Bronchial epithelial cell (primary cell): Measurements from ENCODE around the gene CGNL1. TPM values are rescaled to one million over a fixed set of nuclear protein-coding genes. Genes with fewer than 3 reads are reported as not detected.

Experiments
- DNase-seq: peaks from one replicate; pipeline ENCODE4 v3.0.0-alpha.2; 2010; ENCODE audit warnings: low read depth
- FAIRE-seq: peaks from 2 replicates; lab custom pipeline; 2011; peaks lifted over from hg19 to GRCh38; lab: Jason Lieb, UNC
- H3K27me3 ChIP-seq: 2 replicates; pipeline ENCODE4 v1.5.1; 2011; ENCODE audit warnings: low read length; ENCODE audit not compliant: control insufficient read depth, insufficient read depth
- H3K36me3 ChIP-seq: 2 replicates; pipeline ENCODE4 v1.5.1; 2011; ENCODE audit warnings: low read length; ENCODE audit not compliant: control insufficient read depth, insufficient read depth
- H3K4me3 ChIP-seq: 2 replicates; pipeline ENCODE4 v1.5.1; 2011; ENCODE audit warnings: mild to moderate bottlenecking, low read depth, low read length, control low read depth
- total RNA-seq: library from RNA; depleted of rRNA; stranded (reverse); fragments of >200 nt; gene quantifications from 2 replicates; pipeline ENCODE4 v1.2.1, GENCODE V29; 2014
- TF ChIP-seq, protein P1 (sequence below): IDR thresholded peaks from 2 replicates; pipeline ENCODE4 v1.5.1; 2011; ENCODE audit warnings: mild to moderate bottlenecking, moderate library complexity, low read length, control low read depth, inconsistent platforms; ENCODE audit not compliant: insufficient read depth, severe bottlenecking

CGNL1 gene
- total RNA-seq, 1 donor from 2014 or later: 0.53 TPM

- FAIRE-seq (no peak), DNase-seq (no peak)
- Histone ChIP-seq H3K27me3 (no peaks in the 10 kb centered on the region), H3K36me3 (no peaks in the 10 kb centered on the region), H3K4me3 (peak overlapping the region; percentile 56)
- TF ChIP-seq, protein P1, sequence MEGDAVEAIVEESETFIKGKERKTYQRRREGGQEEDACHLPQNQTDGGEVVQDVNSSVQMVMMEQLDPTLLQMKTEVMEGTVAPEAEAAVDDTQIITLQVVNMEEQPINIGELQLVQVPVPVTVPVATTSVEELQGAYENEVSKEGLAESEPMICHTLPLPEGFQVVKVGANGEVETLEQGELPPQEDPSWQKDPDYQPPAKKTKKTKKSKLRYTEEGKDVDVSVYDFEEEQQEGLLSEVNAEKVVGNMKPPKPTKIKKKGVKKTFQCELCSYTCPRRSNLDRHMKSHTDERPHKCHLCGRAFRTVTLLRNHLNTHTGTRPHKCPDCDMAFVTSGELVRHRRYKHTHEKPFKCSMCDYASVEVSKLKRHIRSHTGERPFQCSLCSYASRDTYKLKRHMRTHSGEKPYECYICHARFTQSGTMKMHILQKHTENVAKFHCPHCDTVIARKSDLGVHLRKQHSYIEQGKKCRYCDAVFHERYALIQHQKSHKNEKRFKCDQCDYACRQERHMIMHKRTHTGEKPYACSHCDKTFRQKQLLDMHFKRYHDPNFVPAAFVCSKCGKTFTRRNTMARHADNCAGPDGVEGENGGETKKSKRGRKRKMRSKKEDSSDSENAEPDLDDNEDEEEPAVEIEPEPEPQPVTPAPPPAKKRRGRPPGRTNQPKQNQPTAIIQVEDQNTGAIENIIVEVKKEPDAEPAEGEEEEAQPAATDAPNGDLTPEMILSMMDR: no peak
Measured at GRCh38 chr15:57592426-57592825, 216.1 kb downstream of the CGNL1 start.

DNA sequence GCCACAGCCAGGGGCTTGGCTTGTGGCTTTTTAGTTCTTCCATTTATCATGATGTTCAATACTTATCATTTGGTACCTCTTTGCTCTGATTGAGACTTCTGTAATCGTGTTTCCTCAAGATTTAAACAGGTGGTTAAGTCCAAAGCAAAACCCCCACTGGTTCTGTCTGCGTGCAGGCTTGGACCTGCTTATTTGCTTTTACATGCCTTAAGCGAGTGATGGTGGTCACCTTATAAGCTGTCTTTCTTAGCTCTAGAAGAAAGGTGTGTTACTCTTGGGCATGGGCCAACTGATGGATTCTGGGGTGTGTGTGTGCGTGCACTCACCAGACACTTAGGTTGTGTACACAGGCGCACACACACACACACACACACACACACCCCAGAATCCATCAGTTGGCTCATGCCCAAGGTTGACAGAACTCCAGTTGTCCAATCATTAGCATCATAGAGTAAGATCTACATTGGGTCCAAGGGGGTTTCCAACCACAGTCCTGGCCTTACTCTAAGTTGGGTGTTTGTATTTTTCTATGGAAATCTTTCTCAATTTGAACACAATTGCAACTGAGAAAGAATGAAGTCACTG is 216.6 kb downstream of the CGNL1 start:
- Histone ChIP-seq H3K27me3 (no peaks in the 10 kb centered on the region), H3K36me3 (no peaks in the 10 kb centered on the region), H3K4me3 (peak overlapping the region; percentile 56)
- TF ChIP-seq, protein P1: no peak
- DNase-seq: peak; percentile 63
- no peak for FAIRE-seq

- Histone ChIP-seq H3K27me3 (no peaks in the 10 kb centered on the region), H3K36me3 (no peaks in the 10 kb centered on the region), H3K4me3 (no peak overlapping the region)
- TF ChIP-seq, protein P1: no peak
- DNase-seq (no peak), FAIRE-seq (no peak)
Measured at GRCh38 chr15:57594479-57594878, 218.2 kb downstream of the CGNL1 start.

DNA sequence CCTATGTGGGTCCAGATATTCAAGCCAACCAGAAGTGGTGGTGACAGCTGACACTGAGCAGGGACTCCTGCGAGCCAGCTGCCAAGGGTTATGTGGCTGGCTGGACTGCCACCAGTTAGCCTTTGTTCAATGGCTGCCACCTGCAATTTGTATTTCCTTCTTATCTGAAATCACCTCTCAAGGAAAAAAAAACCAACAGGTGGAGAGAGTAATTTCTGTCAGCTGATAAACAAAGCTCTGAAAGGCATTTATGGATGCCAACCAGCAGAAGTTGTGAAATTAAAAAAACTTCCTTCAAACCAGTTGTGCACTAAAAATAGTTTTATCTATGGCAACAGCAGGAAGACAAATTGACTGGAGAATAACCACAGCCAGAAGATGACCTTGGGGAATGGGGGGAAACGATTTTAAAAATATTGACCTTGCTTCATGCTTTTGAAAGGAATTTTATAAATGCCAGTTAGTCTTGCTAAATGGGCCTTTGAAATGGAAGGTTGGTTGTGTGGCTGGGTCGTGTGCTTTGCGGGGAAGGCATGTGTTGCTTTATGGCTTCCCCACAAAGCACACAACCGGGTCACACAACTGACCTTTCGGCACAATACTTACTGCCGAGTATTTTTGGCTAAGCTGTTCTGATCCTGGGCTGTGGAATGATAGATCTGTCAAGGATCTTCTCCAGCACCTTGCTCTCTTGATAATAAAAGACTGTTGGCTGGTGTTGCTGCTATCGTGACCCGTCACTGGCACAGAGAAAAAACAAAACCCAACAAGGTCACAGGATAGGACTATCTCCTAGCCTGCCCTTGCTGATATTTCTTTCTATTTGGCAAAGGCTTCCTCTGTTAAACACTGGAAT is 218.9 kb downstream of the CGNL1 start:
- DNase-seq: no peak
- no peaks in the 10 kb centered on the region for H3K27me3 ChIP-seq
- no peaks in the 10 kb centered on the region for H3K36me3 ChIP-seq
- no peak for FAIRE-seq
- H3K4me3 ChIP-seq: no peak overlapping the region
- TF ChIP-seq, protein P1: no peak

GRCh38 chr15:57596301-57596855 is 220.1 kb downstream of the CGNL1 start:
- Histone ChIP-seq H3K27me3 (no peaks in the 10 kb centered on the region), H3K4me3 (no peak overlapping the region), H3K36me3 (no peaks in the 10 kb centered on the region)
- DNase-seq (no peak), FAIRE-seq (peak; percentile 97)
- TF ChIP-seq, protein P1: no peak
